Gastroesophageal sphincter (tissue), 4 donors: ENCODE measurements around the gene AUNIP. TPM values are rescaled to one million over a fixed set of nuclear protein-coding genes. Genes with fewer than 3 reads are reported as not detected.
A peak's percentile ranks its signal among the peaks of the same experiment; 100 is the strongest.

Experiments used
- ATAC-seq: fragments of 150-250 bp; one replicate; pipeline ENCODE4 v1.9.1; 2016; ENCODE audit warnings: mild to moderate bottlenecking, moderate library complexity
- H3K27ac ChIP-seq, 4 donors: fragments of 200-600 bp; sonication (generic) in 3 of 4; 1 replicate in 3 of 4; 2 replicates in 1 of 4; pipeline ENCODE4 v1.5.1; 2016 to 2019
- H3K27me3 ChIP-seq: fragments of 200-600 bp; sonication (generic); one replicate; pipeline ENCODE4 v1.5.1; 2019
- H3K36me3 ChIP-seq, 2 donors: fragments of 200-600 bp; sonication (generic); one replicate each; pipeline ENCODE4 v1.5.1; 2019; ENCODE audit warnings: control low read depth in 1 of 2
- H3K4me1 ChIP-seq, 3 donors: fragments of 200-600 bp; sonication (generic); 1 replicate in 2 of 3; 2 replicates in 1 of 3; pipeline ENCODE4 v1.5.1; 2016 to 2019; ENCODE audit warnings: control low read depth in 2 of 3
- H3K4me3 ChIP-seq, 2 donors: fragments of 200-600 bp; sonication (generic); one replicate each; pipeline ENCODE4 v1.5.1; 2019; ENCODE audit warnings: mild to moderate bottlenecking in 1 of 2, moderate library complexity in 1 of 2
- H3K9me3 ChIP-seq, 3 donors: fragments of 200-600 bp; sonication (generic); one replicate each; pipeline ENCODE4 v1.5.1; 2017 to 2019; ENCODE audit warnings: control low read depth in 2 of 3
- EP300 ChIP-seq: sonication (generic); formaldehyde crosslinking; IDR thresholded peaks from one replicate; pipeline ENCODE4 v1.6.1; 2017; ENCODE audit warnings: antibody characterized with exemption, mild to moderate bottlenecking
- POLR2A ChIP-seq, 2 donors: fragments of 450-650 bp; IDR thresholded peaks; one replicate each; pipeline ENCODE4 v1.6.1; 2017; ENCODE audit warnings: antibody characterized with exemption in 2 of 2, mild to moderate bottlenecking in 2 of 2, moderate library complexity in 1 of 2
- POLR2AphosphoS5 ChIP-seq: sonication (generic); formaldehyde crosslinking; IDR thresholded peaks from one replicate; pipeline ENCODE4 v1.6.1; 2017; ENCODE audit warnings: antibody characterized with exemption
- WGBS, 2 donors: methylation state at CpG; one replicate each; pipeline ENCODE4 v1.1.5; 2018; ENCODE audit warnings: low coverage in 1 of 2; 5-methylcytosine and 5-hydroxymethylcytosine counted together
- total RNA-seq, 4 donors: library from RNA; depleted of rRNA; stranded (reverse); fragments of >200 nt; gene quantifications; one replicate each; pipeline ENCODE4 v1.1.0, GENCODE V29; 2016
- TF ChIP-seq, protein P1 (sequence below), 4 experiments: fragments of 200-600 bp in 2 of 4; fragments of 450-650 bp in 2 of 4; sonication (generic) in 1 of 4; IDR thresholded peaks; one replicate each; pipeline ENCODE4 v1.5.1; 2017 to 2019; ENCODE audit warnings: antibody characterized with exemption in 4 of 4, mild to moderate bottlenecking in 2 of 4, moderate library complexity in 2 of 4

Gene AUNIP
- total RNA-seq, 4 donors from 2014 or later, result 0.52 to 1.1 TPM; not detected in 2

- Histone ChIP-seq H3K4me1 (peaks cover 0 to 89% (median 33%) of the 10 kb centered on the region in 3 donors), H3K4me3 (no peak overlapping the region), H3K27ac (peak overlapping the region in 3 of 4 donors; percentile 46 to 65 (median 65)), H3K36me3 (peaks cover 0 to 59% of the 10 kb centered on the region in 2 donors), H3K27me3 (no peaks in the 10 kb centered on the region), H3K9me3 (no peaks in the 10 kb centered on the region)
- WGBS, 2 donors, result 33 to 36% methylated on average over 1 to 2 of the region's 3 CpGs
- peak; percentile 54 for ATAC-seq
- TF ChIP-seq, protein P1, sequence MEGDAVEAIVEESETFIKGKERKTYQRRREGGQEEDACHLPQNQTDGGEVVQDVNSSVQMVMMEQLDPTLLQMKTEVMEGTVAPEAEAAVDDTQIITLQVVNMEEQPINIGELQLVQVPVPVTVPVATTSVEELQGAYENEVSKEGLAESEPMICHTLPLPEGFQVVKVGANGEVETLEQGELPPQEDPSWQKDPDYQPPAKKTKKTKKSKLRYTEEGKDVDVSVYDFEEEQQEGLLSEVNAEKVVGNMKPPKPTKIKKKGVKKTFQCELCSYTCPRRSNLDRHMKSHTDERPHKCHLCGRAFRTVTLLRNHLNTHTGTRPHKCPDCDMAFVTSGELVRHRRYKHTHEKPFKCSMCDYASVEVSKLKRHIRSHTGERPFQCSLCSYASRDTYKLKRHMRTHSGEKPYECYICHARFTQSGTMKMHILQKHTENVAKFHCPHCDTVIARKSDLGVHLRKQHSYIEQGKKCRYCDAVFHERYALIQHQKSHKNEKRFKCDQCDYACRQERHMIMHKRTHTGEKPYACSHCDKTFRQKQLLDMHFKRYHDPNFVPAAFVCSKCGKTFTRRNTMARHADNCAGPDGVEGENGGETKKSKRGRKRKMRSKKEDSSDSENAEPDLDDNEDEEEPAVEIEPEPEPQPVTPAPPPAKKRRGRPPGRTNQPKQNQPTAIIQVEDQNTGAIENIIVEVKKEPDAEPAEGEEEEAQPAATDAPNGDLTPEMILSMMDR (IDR thresholded peaks at IDR 0.05), result no peak
- TF ChIP-seq POLR2AphosphoS5 (peak; percentile 55), POLR2A (IDR thresholded peaks at IDR 0.05) (no peak)
These were observed 53.4 kb downstream of the AUNIP start for GRCh38 chr1:25805863-25806225.

- H3K27ac ChIP-seq, result peak overlapping the region in 3 of 4 donors; percentile 46 to 65 (median 65)
- TF ChIP-seq POLR2A (IDR thresholded peaks at IDR 0.05) (no peak), EP300 (no peak), POLR2AphosphoS5 (no peak)
- TF ChIP-seq, protein P1 (IDR thresholded peaks at IDR 0.05), result no peak
- no peak for ATAC-seq
- no peak overlapping the region for H3K4me3 ChIP-seq
- H3K36me3 ChIP-seq, result peaks cover 0 to 53% of the 10 kb centered on the region in 2 donors
- no peaks in the 10 kb centered on the region for H3K9me3 ChIP-seq
- no peaks in the 10 kb centered on the region for H3K27me3 ChIP-seq
- peaks cover 0 to 87% (median 29%) of the 10 kb centered on the region in 3 donors for H3K4me1 ChIP-seq
- 50 to 70% methylated on average over 1 to 2 of the region's 15 CpGs for WGBS, 2 donors
These were observed 54.0 kb downstream of the AUNIP start for GRCh38 chr1:25804964-25805862.

GRCh38 chr1:25804244-25804963, 54.9 kb downstream of the AUNIP start:
- Histone ChIP-seq H3K9me3 (no peaks in the 10 kb centered on the region), H3K27ac (peak overlapping the region in 3 of 4 donors; percentile 46 to 65 (median 65)), H3K27me3 (no peaks in the 10 kb centered on the region), H3K36me3 (peaks cover 0 to 44% of the 10 kb centered on the region in 2 donors), H3K4me3 (no peak overlapping the region), H3K4me1 (peaks cover 0 to 89% (median 31%) of the 10 kb centered on the region in 3 donors)
- no peak for ATAC-seq
- TF ChIP-seq POLR2AphosphoS5 (peak; percentile 26), EP300 (no peak)
- TF ChIP-seq, protein P1 (IDR thresholded peaks at IDR 0.05), result no peak
- WGBS, 2 donors, result 77% methylated on average over 3 to 7 of the region's 10 CpGs

DNA sequence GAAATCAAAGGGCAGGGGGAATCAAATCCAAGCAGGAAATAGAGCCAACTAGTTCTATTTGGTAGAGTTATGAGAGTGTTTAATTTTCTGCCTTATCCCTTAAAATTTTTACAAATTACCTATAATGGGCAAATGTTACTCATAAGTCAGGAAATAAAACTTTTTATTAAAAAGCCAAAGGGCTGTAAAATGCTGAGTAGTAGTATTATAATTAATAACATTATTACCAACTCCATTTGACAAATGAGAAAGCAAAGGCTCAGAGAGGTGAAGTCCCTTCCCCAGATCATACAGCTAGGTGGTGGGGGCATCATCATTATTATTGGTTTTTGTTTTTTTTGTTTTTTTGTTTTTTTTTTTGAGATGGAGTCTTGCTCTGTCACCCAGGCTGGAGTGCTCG, 55.9 kb downstream of the AUNIP start:
- TF ChIP-seq EP300 (no peak), POLR2A (IDR thresholded peaks at IDR 0.05) (no peak), POLR2AphosphoS5 (no peak)
- TF ChIP-seq, protein P1 (IDR thresholded peaks at IDR 0.05), result no peak
- Histone ChIP-seq H3K27me3 (no peaks in the 10 kb centered on the region), H3K36me3 (peaks cover 0 to 34% of the 10 kb centered on the region in 2 donors), H3K9me3 (no peaks in the 10 kb centered on the region), H3K4me1 (peaks cover 0 to 94% (median 36%) of the 10 kb centered on the region in 3 donors), H3K4me3 (no peak overlapping the region), H3K27ac (peak overlapping the region in 1 of 4 donors; percentile 65)
- no peak for ATAC-seq
- WGBS, 2 donors, result 100% methylated on average over 1 of the region's 1 CpG; no CpG with 5 or more reads in 1 of the 2 donors
